SK-N-MC (cell line): ENCODE data around the gene ING5.

Experiments used
- EZH2 ChIP-seq: fragments of 200-600 bp; sonication (generic); IDR thresholded peaks from one replicate; pipeline ENCODE4 v1.6.1; 2017; ENCODE audit warnings: antibody characterized with exemption
- POLR2AphosphoS5 ChIP-seq: IDR thresholded peaks from 2 replicates; pipeline ENCODE4 v1.6.1; 2012; ENCODE audit warnings: mild to moderate bottlenecking, low read depth, low read length, borderline replicate concordance

DNA sequence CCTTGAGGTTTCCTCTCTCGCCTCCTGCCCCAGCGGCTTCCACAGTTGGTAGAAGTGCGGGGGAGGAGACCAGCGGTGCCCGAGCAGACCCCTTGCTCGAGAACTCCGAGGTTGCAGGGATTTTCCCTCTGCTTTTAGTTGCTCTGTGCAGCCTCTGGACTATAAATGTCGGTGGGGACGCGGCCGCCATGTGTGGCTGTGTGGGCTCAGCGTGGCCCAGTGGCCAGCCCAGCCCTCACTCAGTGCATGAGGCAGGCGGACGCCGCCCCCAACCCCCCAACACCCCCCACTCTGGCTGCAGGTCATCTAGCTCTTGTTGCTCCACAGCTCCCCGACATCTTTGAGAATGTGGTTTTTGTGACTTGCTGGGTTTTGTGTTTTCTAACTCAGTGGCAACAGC lies 17.3 kb downstream of the ING5 start:
- no peak for TF ChIP-seq POLR2AphosphoS5
- no peak for TF ChIP-seq EZH2
